GM19455 (cell line): ENCODE data around the gene INCA1.
A peak's percentile ranks its signal among the peaks of the same experiment; 100 is the strongest.

Experiments used
- ATAC-seq: cut with Tn5 transposase; IDR thresholded peaks from one replicate; pipeline ENCODE4 v1.9.1; 2021; ENCODE audit not compliant: unreplicated experiment

The INCA1 gene

DNA sequence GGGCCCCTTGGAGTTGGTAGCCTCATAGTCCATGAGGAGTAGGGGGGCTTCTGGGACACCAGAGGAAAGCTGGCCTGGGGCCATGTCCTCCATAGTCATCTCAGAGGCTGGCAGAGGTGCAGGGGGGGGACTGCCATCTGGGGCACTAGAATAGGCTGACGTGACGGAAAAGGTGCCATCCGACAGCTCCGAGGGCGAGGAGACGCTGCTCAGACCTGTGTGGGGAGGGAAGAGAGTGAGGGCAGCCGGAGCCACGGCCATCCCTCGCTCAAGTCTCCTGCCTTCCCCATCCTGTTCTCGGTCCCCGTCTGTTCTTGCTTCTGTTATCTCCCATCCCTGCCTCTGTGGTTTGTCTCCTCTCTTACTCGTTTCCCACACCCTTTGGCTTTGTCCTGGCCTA lies 25.0 kb downstream of the INCA1 start:
- no peak for ATAC-seq

DNA sequence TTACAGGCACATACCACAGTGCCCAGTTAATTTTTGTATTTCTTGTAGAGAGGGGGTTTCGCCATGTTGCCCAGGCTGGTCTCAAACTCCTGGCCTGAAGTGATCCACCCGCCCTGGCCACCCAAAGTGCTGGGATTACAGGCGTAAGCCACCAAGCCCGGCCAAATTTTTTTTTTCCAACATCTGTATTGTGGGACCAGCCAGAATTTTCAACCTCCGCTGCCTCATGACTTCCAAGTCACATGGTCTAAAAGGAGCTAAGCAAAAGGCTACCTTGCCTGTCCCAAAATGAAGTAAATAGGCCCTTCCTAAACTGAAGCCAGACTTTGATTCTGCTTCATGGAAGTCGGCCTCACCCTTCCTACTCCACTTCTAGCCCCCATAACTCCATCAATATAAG lies 25.5 kb downstream of the INCA1 start:
- no peak for ATAC-seq

DNA sequence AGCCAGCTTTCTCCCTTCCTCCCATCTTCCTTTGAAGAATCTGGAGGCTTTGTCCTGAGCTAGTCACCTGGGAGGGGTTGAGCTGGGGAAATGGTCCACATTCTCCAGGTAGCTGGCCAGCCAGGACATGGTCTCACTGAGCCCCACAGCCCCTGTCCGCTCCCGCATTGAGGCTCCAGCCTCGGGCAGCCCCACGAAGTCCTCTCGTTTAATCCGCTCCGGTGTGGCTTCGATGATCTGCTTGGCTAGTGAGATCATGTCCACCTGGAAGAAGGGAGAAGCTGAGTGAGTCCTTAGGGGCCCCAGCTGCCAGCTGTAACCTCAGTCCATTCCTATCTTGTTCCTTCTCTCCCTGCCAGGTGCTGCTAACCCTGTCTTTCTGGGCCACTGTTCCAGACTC lies 27.0 kb downstream of the INCA1 start:
- no peak for ATAC-seq

DNA sequence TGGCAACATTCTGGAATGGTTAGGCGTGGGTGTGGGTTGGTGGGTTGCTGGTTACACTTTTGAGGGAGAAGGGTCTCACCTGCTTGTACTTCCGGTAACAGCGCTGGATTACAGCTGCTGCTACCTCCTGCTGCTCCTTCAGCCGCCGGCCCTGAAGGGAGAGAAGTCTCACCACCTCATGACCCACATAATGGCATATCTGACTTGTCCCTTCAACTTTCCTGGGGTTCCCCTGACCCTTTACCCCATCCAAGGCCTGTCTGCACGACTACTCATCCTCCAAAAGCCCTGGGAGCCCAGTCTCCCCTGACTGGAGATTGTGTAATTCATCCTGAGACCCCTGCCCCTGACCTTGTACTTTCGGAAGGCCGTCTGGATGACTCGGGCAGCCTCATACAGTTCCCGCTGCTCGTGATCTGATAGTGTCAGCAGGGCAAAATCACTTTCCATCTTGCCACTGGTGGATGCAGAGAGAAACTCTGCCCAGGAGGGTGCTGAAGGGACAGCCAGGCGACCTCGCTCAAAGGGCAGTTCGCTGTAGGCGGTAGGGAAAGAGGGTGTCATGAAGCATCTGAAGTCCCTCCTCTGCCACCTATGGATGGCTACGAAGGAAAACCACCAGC lies 27.7 kb downstream of the INCA1 start:
- ATAC-seq: no peak

DNA sequence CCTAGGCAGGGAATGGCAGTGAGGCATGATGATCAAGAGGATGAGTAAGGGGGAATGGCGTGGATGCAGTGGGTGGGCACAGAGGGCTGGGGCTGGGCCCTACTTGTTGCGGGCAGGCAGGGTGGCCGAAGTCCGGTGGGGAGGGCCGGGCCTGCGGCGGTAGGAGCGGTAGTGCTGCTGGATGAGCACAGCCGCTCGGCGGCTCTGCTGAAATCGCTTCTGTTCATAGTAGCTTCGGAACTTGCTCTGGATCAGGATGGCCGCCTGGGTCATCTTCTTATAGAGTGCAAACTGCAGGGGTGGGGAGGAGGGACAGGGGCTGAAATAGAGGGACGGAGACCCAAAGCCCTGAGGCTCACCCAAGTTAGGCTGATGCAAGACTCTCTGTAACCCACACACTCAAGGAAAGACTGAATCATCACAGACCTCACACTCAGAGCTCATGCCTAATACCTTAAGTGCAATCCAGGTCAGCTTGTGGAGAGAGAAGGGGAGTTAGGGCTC lies 28.2 kb downstream of the INCA1 start:
- no peak for ATAC-seq

DNA sequence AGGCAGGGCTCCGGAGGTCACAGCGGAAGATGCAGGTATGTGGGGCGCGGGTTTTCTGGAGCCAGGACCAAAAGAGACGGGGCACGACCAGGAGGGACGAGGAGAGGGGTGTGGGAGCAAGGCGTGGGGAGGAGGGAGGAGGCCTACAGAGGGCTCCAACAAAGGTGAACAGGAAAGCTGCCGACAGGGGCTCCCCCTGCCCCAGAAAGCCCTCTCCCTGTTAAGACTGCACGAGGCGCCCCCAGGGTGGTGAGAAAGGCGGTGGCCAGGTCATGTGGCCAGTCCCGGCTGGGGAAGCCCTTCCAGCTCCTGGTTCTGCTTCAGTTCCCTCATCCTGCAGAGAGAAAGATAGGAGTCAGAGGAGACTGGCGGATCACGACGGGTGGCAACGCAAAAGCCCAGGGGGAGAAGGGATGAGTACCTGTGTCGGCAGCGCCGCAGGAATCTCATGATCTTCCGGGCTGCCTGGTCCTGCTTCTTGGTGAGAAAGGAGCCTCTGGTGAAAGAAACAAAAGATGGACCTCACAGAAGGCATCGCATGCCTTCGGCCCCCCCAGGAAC lies 28.8 kb downstream of the INCA1 start:
- no peak for ATAC-seq

DNA sequence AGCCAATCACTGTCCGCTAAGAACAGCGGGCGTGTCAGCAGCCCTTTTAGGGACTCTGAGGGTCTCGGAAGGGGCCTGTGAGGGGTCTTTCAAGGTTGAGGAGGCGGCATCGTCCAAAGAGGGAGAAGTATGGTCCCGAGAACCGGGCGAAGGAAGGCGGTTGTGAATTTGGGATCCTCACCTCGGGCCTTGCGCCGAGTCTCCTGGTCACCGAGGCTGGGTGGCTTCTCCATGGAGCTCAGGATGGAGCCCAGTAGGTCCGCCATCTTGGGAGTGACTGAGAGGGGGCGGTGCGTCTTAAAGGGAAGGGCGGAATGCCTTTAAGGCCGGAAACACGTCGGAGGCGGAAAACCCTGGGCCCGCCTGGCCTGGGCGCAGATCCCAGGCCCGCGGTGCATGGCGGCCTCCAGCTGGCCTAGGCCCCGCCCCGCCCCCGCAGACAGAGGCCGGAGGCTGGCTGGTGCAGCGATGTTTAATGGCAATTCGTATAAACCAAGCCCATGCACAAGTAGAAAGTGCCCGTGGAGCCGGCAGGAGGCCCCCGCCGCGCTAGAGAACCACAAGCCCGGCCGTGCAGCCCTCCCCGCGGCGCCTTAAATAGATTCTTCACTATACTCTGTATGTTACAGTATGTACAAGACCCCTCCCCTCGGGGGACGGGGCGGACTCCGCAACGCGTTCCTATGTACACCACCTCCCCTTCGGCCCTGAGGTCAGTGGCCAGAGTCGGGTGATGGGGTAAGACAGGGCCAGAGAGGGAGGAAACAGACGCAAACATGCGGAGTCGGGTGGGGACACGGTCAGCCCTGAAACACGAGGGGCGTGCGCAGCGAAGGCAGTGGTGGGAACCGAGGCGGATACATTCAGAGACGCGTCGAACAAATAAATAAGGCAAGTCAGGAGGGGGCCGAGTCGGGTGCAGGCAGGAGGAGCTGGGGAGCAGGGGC lies 29.5 kb downstream of the INCA1 start, which contains the start of gene SPAG7:
Gene SPAG7, minus strand, starts transcription at position 279 of the 947 bp plus-strand sequence. Its CDS starts 13 bp downstream, at position 266.
- peak; percentile 52 for ATAC-seq

DNA sequence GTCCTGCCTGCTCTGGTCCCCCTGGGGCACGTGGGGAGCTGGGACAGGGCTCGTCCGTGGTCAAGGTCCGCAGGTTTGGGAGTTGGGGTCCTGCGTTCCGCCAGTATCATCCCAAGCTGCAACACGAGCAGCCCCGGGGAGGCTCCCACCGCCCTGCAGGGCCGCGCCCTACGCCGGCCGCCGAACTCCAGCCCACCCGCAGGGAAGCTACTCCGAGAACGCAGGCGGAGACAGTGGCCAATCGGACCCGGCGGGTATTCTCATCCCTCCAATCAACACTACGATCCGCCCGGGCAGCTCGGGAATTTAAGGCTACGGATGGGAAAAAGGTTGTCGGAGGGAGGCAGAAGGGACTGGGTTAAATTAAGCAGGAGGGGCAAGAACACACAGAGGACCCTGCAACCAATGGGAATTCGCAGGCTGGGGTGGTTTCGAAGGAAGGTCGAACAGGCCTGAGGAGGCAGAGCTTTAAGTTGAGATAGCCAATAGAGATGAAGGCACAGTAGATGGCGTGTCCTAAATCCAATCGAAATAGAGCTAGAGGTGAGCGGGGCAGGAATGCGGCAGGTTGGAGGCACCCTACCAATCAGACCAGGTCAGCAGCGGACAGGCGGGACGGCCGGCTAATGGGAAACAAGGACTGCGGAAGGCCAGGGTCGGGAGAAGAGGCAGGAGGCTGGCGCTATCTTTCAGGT lies 30.3 kb downstream of the INCA1 start:
- peak; percentile 86 for ATAC-seq

DNA sequence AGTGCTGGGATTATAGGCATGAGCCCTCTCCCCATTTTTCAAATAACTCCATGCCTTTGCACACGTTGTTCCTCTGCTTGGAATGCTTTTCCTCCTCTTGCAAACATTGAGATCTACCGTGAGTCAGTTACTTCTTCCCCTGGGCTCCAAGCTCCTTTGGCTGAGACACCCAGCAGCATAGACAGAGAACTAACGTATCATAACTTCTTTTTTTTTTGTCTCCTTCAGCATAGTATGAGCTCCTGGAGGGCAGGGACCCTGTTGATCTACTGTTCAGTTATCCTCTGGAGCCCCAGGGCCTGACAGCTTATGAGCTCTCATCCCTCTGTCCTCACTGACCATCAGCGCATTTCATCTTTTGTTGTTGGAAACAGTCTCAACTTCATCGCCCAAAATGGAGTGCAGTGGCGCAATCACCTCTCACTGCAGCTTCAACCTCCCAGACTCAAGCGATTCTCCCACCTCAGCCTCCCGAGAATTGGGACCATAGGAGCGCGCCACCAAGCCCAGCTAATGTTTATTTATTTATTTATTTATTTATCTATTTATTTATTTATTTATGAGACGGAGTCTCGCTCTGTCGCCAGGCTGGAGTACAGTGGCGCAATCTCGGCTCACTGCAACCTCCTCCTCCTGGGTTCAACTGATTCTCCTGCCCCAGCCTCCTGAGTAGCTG lies 31.9 kb downstream of the INCA1 start:
- no peak for ATAC-seq

DNA sequence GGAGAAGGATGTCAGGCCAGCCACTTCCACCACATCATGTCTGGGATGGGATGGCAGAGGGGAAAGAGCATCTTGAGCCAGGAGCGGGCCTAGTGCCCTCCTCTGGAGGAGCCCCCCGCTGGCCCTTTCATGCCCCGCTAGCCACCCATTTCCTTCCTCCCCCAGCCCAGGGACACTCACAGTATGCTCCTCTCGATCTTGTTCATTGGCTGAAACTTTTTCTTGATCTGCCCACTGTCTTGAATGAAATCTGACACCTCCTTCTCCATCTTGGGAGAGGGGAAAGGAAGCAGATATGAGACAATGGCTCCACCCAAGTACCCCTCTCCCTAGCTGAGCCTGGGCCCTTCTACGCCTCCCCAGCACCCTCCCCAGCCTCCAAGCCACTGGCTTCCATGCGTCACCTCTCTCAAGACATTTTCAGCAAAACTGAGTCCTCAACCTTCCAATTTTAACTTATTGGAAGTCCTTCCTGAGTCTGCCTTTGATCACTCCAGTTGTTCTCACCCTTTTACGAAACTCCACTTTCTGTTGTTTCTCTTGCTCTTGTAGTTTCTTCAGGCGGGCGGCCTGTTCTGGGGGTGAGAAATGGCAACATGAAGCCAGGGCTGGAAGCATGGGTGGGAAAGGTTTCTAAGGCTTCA lies 36.9 kb downstream of the INCA1 start:
- no peak for ATAC-seq

DNA sequence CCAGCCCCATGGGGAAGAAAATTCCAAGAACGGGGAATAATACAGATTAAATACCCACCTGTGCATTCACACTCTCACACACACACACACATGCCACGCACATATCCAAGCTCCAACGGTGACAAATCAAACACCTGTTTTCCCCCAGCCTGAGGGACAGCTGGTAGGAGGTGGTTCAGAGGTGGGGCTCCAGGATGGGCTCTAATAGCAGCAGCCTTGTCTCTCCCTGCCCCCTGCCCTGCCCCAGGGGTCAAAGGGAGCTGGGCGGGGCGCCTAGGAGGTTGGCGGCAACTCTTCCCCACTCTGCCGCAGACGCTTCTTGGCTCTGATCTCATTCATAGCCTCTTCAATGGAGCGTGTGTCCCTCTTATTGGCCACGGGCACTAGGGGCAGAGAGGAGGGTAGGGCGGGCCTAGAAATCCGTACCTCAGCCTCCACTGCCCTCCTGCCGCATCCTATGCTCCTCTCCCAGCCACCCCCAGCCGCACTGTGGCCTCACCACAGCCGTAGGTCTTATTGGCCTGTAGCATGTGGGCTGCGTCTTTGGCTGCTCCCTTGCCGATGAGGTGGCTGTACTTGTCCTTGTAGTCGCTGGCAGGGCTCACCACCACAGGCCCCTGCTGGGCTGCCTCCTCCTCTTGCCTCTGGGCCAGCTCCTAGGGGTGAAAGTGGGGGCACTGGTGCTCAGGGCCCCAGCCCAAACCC lies 37.9 kb downstream of the INCA1 start:
- no peak for ATAC-seq

DNA sequence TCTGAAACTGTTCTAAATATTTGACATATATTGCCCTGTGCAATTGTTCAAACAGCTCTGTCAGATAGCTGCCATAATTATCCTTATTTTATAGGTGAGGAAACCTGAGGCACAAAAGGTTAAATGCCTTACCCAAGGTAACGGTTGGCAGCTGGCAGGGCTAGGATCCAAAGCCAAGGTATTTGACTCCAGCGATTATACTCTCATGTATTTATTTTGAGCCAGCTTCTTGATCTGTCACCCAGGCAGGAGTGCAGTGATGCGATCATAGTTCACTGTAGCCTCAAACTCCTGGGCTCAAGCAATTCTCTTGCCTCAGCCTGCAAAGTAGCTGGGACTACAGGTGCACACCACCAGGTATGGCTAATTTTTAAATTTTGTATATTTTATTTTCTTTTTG lies 39.2 kb downstream of the INCA1 start:
- ATAC-seq: no peak

DNA sequence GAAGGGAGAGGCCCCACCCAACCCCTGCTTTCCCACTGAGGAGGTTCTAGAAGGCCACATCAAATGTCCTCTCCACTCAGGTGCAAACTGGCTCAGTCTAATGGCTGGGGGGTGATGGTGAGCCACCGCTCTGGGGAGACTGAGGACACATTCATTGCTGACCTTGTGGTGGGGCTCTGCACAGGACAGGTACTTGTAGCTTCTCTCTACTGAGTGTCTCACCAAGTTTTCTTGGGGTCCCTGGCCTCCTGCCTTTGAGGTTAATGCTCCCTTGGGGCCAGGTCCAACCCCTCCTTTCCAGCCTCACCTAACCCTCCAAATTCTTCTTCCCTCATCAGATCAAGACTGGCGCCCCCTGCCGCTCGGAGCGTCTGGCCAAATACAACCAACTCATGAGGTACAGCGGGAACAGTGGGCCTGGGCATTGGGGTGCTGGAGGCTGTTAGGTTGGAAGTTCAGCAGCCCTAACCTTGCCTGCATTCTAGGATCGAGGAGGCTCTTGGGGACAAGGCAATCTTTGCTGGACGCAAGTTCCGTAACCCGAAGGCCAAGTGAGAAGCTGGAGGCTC lies 40.7 kb downstream of the INCA1 start:
- ATAC-seq: no peak

DNA sequence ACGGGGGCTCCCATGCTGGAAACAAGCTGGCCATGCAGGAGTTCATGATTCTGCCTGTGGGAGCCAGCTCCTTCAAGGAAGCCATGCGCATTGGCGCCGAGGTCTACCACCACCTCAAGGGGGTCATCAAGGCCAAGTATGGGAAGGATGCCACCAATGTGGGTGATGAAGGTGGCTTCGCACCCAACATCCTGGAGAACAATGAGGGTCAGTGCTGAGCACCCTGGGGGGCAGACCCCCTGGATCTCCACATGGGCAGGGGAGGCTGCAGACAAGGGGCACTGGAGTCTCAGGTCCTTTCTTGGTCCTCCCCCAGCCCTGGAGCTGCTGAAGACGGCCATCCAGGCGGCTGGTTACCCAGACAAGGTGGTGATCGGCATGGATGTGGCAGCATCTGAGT lies 42.2 kb downstream of the INCA1 start:
- no peak for ATAC-seq

DNA sequence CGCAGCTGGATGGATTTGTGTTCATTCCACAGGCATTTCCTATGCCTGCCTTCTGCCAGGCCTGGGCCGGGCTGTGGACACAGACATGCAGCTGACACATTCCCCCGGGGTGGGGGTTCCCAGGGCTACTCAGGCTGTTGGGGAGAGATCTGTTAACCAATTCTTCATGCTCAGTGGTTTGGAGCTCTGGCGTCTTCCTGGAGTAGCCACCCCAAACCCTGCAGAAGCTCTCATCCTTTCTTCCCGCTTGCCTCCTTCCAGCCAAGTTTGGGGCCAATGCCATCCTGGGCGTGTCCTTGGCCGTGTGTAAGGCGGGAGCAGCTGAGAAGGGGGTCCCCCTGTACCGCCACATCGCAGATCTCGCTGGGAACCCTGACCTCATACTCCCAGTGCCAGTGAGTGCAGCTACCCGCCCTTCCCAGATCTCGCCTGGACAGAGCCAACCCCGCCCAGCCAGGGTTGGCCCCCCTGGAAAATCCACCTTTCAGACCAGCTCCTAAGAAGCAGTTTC lies 43.8 kb downstream of the INCA1 start:
- no peak for ATAC-seq

DNA sequence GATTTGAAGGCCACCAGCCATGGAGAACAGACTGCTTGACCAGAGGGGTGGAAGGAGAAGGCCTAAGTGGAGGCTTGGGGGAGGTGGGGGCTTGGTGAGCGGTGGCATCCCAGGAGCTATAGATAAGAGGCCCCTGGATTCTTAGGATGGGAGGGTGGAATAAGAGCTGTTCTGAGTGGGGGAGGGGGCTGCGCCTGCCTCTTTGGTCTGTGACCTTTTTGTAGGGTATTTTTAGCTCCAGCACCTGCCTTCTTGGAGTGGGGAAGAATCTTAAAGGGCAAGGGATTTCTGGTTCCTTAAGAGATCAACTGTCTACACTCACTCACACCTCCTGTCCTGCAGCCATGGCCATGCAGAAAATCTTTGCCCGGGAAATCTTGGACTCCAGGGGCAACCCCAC lies 45.8 kb downstream of the INCA1 start:
- ATAC-seq: no peak

DNA sequence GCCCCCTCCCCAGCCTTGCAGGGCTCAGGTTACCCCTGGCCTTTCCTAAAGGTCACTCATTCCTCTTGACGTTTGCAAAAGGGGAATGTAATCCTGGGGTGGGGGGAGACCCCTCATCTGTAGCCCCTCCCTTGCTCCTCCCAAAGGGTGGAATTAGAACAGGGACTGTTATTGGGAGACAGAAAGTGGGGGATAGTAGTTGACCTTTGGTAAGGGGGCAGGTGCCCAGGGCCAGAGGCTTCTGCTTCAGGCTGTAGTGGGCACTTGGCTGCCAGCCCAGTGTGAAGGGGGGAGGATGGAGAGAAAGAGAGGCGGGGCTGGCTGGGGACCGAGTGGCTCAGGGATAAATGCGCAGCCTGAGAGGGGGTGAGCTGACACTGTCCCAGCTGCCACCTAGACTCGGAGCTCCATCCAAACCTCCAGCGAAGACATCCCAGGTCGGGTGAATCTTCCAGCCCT lies 46.5 kb downstream of the INCA1 start, which contains the start of gene ENO3:
Gene ENO3, plus strand, starts transcription at position 374 of the 459 bp plus-strand sequence. CDS start 711 bp downstream, outside the sequence.
- no peak for ATAC-seq

DNA sequence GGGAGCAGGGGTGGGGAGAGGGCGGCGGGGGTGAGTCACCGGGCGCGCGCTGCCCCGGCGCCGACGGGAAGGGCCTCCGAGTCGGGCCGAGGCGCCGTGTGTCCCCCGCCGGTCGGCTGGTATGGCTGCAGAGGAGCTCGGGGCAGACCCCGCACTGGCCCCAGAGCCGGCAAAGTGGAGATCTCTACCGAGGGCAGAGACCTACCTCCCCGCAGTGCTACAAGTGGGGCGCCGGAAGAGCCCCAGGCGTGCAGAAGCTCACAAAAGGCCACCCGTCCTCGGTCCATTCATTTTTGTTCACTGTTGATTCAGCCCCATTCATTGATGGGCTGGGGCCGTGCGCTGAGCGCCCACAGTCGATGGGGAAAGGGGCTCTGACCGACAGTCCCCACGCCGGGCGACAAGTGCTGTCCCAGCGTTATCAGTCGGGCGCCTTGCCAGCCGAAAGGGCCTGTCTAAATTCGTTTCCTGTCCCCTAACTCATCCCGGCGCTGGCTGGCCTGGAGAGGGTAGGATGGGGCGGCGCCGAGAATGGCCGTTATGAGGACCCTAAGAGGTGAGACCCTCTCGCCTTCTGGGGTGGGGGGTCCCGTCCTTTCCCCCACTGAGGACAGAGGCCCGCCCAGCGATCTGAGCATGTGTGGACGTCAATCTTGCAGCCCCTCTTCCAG lies 47.1 kb downstream of the INCA1 start:
- no peak for ATAC-seq
